T-cell (primary cell): Measurements from ENCODE around the gene EPB41L1. TPM values are rescaled to one million over a fixed set of nuclear protein-coding genes. Genes with fewer than 3 reads are reported as not detected.

Experiments
- ATAC-seq, 4 experiments: fragments of 200-7000 bp in 3 of 4; fragments of 150-1000 bp in 1 of 4; cut with Tn5 transposase; replicated peaks in 1 of 4; 1 replicate in 3 of 4; 2 replicates in 1 of 4; pipeline ENCODE4 v1.10.0; 2021; ENCODE audit warnings: moderate library complexity in 3 of 4, mild to moderate bottlenecking in 2 of 4, moderate number of reproducible peaks in 1 of 4
- CTCF ChIA-PET, 2 donors: fragments of 300-600 bp; sonication (Branson Sonifier 250); formaldehyde crosslinking; loops; one replicate each; lab custom pipeline; 2022; ENCODE audit warnings: antibody characterized with exemption in 2 of 2; lab: Charles Lee
- POLR2A ChIA-PET, 2 donors: fragments of 300-600 bp; sonication (Branson Sonifier 250); formaldehyde crosslinking; loops; one replicate each; lab custom pipeline; 2022; ENCODE audit warnings: antibody characterized with exemption in 2 of 2; lab: Charles Lee
- DNase-seq, 35 experiments: peaks; one replicate each; pipeline versions ENCODE4 v3.0.0 to v3.0.0-alpha.2; 2013 to 2023
- H3K27ac ChIP-seq: one replicate; pipeline ENCODE4 v1.5.1; 2013; ENCODE audit warnings: low read length
- H3K27me3 ChIP-seq, 2 experiments: replicated peaks in 1 of 2; 1 replicate in 1 of 2; 2 replicates in 1 of 2; pipeline versions ENCODE4 v1.6.1 to v1.7.0; 2013; ENCODE audit warnings: low read length in 1 of 2, mixed read lengths in 1 of 2; ENCODE audit not compliant: control insufficient read depth in 2 of 2, insufficient read depth in 2 of 2; ENCODE audit errors: extremely low read depth in 1 of 2
- H3K36me3 ChIP-seq, 2 donors: 1 replicate in 1 of 2; 2 replicates in 1 of 2; pipeline versions ENCODE4 v1.6.1 to v1.7.0; 2013; ENCODE audit warnings: low read length in 1 of 2; ENCODE audit not compliant: control insufficient read depth in 2 of 2, insufficient read depth in 1 of 2; ENCODE audit errors: extremely low read depth in 1 of 2
- H3K4me1 ChIP-seq, 2 experiments: 1 replicate in 1 of 2; 2 replicates in 1 of 2; pipeline versions ENCODE4 v1.6.1 to v1.7.0; 2013; ENCODE audit warnings: low read length in 2 of 2, mixed read lengths in 1 of 2; ENCODE audit not compliant: insufficient read depth in 2 of 2, control insufficient read depth in 1 of 2; ENCODE audit errors: extremely low read depth in 1 of 2
- H3K4me3 ChIP-seq, 2 donors: 1 replicate in 1 of 2; 2 replicates in 1 of 2; pipeline versions ENCODE4 v1.5.1 to v1.7.0; 2013; ENCODE audit warnings: mild to moderate bottlenecking in 2 of 2, low read length in 1 of 2, moderate library complexity in 1 of 2; ENCODE audit not compliant: control insufficient read depth in 1 of 2; ENCODE audit errors: extremely low read depth in 1 of 2
- H3K9me3 ChIP-seq: 2 replicates; pipeline ENCODE4 v1.7.0; 2013
- H3K27ac Mint-ChIP-seq, 2 donors: one replicate each; pipeline ENCODE4 v1.8.0; 2020 to 2021; ENCODE audit warnings: mild to moderate bottlenecking in 2 of 2, mixed read lengths in 2 of 2
- H3K27me3 Mint-ChIP-seq, 2 donors: one replicate each; pipeline ENCODE4 v1.8.0; 2021 to 2022; ENCODE audit warnings: mixed read lengths in 2 of 2
- H3K36me3 Mint-ChIP-seq: one replicate; pipeline ENCODE4 v1.8.0; 2021; ENCODE audit warnings: mixed read lengths
- H3K4me1 Mint-ChIP-seq, 3 donors: one replicate each; pipeline ENCODE4 v1.8.0; 2020 to 2022; ENCODE audit warnings: mixed read lengths in 3 of 3, mild to moderate bottlenecking in 1 of 3
- H3K4me3 Mint-ChIP-seq, 3 donors: one replicate each; pipeline ENCODE4 v1.8.0; 2020 to 2022; ENCODE audit warnings: mild to moderate bottlenecking in 3 of 3, mixed read lengths in 3 of 3, moderate library complexity in 3 of 3
- H3K9me3 Mint-ChIP-seq, 3 donors: one replicate each; pipeline ENCODE4 v1.8.0; 2020 to 2022; ENCODE audit warnings: mixed read lengths in 3 of 3
- WGBS: methylation state at CpG from one replicate; pipeline ENCODE4 v1.1.5; 2013; ENCODE audit warnings: missing lambda C conversion rate; ENCODE audit not compliant: insufficient coverage; 5-methylcytosine and 5-hydroxymethylcytosine counted together
- total RNA-seq, 35 experiments: library from RNA in 6 of 35; stranded (reverse) in 6 of 35; fragments of 120-200 nt in 1 of 35; gene quantifications; one replicate each; pipeline versions ENCODE4 v1.2.1 to v1.2.4 and lab custom pipeline; 2013 to 2026

The EPB41L1 gene
- total RNA-seq, 5 donors from 2014 or later (not counting 1 experiment from before 2014, with no cell fraction given) = 0.19 to 2.0 (median 0.82) TPM

- H3K27ac ChIP-seq = no peak overlapping the region
Observed at GRCh38 chr20:36237477-36237876, 82.9 kb downstream of the EPB41L1 start.

GRCh38 chr20:36238153-36238552 lies 83.6 kb downstream of the EPB41L1 start:
- WGBS = 100% methylated on average over 2 of the region's 3 CpGs
- Histone ChIP-seq H3K4me3 (no peak overlapping the region), H3K4me1 (peaks cover 7 to 32% of the 10 kb centered on the region in 2 experiments), H3K27me3 (no peaks in the 10 kb centered on the region), H3K36me3 (peaks cover 4 to 34% of the 10 kb centered on the region in 2 donors), H3K9me3 (no peaks in the 10 kb centered on the region), H3K27ac (no peak overlapping the region)
- no peaks in the 10 kb centered on the region for H3K9me3 Mint-ChIP-seq
- H3K27ac Mint-ChIP-seq = no peak overlapping the region
- ChIA-PET POLR2A (interaction anchor here in 1 of 2 donors (0.6 kb wide), 1 partner anchor 474 kb away, joined by 3 read pairs; no protein-coding TSS in a partner anchor), CTCF (no interaction called here)
- H3K4me3 Mint-ChIP-seq = peak overlapping the region; percentile 54 to 89 (median 62)
- peaks cover 14% of the 10 kb centered on the region for H3K36me3 Mint-ChIP-seq
- no peaks in the 10 kb centered on the region for H3K27me3 Mint-ChIP-seq
- DNase-seq = no peak
- no peak for ATAC-seq
- peaks cover 39 to 56% (median 52%) of the 10 kb centered on the region in 3 donors for H3K4me1 Mint-ChIP-seq

More at GRCh38 chr20:36237477-36237876, 82.9 kb downstream of the EPB41L1 start:
- CTCF ChIA-PET = no interaction called here
- Histone ChIP-seq H3K9me3 (no peaks in the 10 kb centered on the region), H3K27me3 (no peaks in the 10 kb centered on the region), H3K4me1 (peaks cover 7 to 32% of the 10 kb centered on the region in 2 experiments), H3K36me3 (peaks cover 4 to 29% of the 10 kb centered on the region in 2 donors), H3K4me3 (peak overlapping the region; percentile 85 to 98)
- POLR2A ChIA-PET = no interaction called here
- Mint-ChIP-seq H3K4me1 (peaks cover 39 to 56% (median 52%) of the 10 kb centered on the region in 3 donors), H3K27ac (peak overlapping the region; percentile 90 to 95), H3K4me3 (peak overlapping the region; percentile 89 to 97 (median 95)), H3K9me3 (no peaks in the 10 kb centered on the region), H3K36me3 (peaks cover 14% of the 10 kb centered on the region), H3K27me3 (peaks cover 0 to 6% of the 10 kb centered on the region in 2 donors)
- no peak for ATAC-seq
- WGBS = no CpG with 5 or more reads among the region's 5 CpGs
- DNase-seq = no peak

GRCh38 chr20:36238760-36239159 lies 84.2 kb downstream of the EPB41L1 start:
- ATAC-seq (no peak), DNase-seq (no peak)
- Mint-ChIP-seq H3K4me1 (peaks cover 39 to 60% (median 55%) of the 10 kb centered on the region in 3 donors), H3K9me3 (no peaks in the 10 kb centered on the region), H3K4me3 (peak overlapping the region; percentile 50 to 55 (median 51)), H3K27me3 (no peaks in the 10 kb centered on the region), H3K36me3 (peaks cover 18% of the 10 kb centered on the region), H3K27ac (no peak overlapping the region)
- H3K4me1 ChIP-seq = peaks cover 7 to 32% of the 10 kb centered on the region in 2 experiments
- H3K4me3 ChIP-seq = no peak overlapping the region
- 71% methylated on average over 2 of the region's 3 CpGs for WGBS
- H3K27me3 ChIP-seq = no peaks in the 10 kb centered on the region
- H3K9me3 ChIP-seq = no peaks in the 10 kb centered on the region
- peaks cover 8 to 40% of the 10 kb centered on the region in 2 donors for H3K36me3 ChIP-seq
- POLR2A ChIA-PET = interaction anchor here in 1 of 2 donors (0.6 kb wide), 1 partner anchor 475 kb away, joined by 3 read pairs; no protein-coding TSS in a partner anchor
- no peak overlapping the region for H3K27ac ChIP-seq
- CTCF ChIA-PET = interaction anchor here in 1 of 2 donors (0.7 kb wide), 1 partner anchor 11 kb away, joined by 3 read pairs; no protein-coding TSS in a partner anchor

GRCh38 chr20:36240076-36240475 lies 85.5 kb downstream of the EPB41L1 start:
- 98% methylated on average over 12 of the region's 12 CpGs for WGBS
- POLR2A ChIA-PET = no interaction called here
- CTCF ChIA-PET = no interaction called here
- Histone ChIP-seq H3K27ac (no peak overlapping the region), H3K9me3 (no peaks in the 10 kb centered on the region), H3K4me3 (no peak overlapping the region), H3K36me3 (peaks cover 16 to 53% of the 10 kb centered on the region in 2 donors), H3K27me3 (no peaks in the 10 kb centered on the region), H3K4me1 (peaks cover 7 to 32% of the 10 kb centered on the region in 2 experiments)
- no peaks in the 10 kb centered on the region for H3K27me3 Mint-ChIP-seq
- no peak overlapping the region for H3K4me3 Mint-ChIP-seq
- peaks cover 25% of the 10 kb centered on the region for H3K36me3 Mint-ChIP-seq
- DNase-seq = no peak
- no peak for ATAC-seq
- H3K27ac Mint-ChIP-seq = no peak overlapping the region
- peaks cover 39 to 67% (median 59%) of the 10 kb centered on the region in 3 donors for H3K4me1 Mint-ChIP-seq
- H3K9me3 Mint-ChIP-seq = no peaks in the 10 kb centered on the region

- Histone ChIP-seq H3K27ac (no peak overlapping the region), H3K36me3 (peaks cover 21 to 69% of the 10 kb centered on the region in 2 donors), H3K4me3 (no peak overlapping the region), H3K4me1 (peaks cover 7 to 26% of the 10 kb centered on the region in 2 experiments), H3K27me3 (no peaks in the 10 kb centered on the region), H3K9me3 (no peaks in the 10 kb centered on the region)
- no peak for DNase-seq
- WGBS = no CpG with 5 or more reads among the region's 4 CpGs
- Mint-ChIP-seq H3K9me3 (no peaks in the 10 kb centered on the region), H3K27me3 (no peaks in the 10 kb centered on the region), H3K36me3 (peaks cover 34% of the 10 kb centered on the region), H3K4me3 (no peak overlapping the region), H3K4me1 (peaks cover 36 to 62% (median 53%) of the 10 kb centered on the region in 3 donors), H3K27ac (no peak overlapping the region)
- CTCF ChIA-PET = interaction anchor here (0.6 to 1.0 kb wide), 4 partner anchors 24 to 847 kb away, joined by 4 to 6 read pairs (median 6); no protein-coding TSS in a partner anchor
- POLR2A ChIA-PET = no interaction called here
- ATAC-seq = no peak
Observed at GRCh38 chr20:36241678-36242077, 87.1 kb downstream of the EPB41L1 start.

GRCh38 chr20:36243726-36244125 lies 89.2 kb downstream of the EPB41L1 start:
- Histone ChIP-seq H3K4me3 (no peak overlapping the region), H3K4me1 (peaks cover 0 to 11% of the 10 kb centered on the region in 2 experiments), H3K9me3 (no peaks in the 10 kb centered on the region), H3K36me3 (peaks cover 26 to 86% of the 10 kb centered on the region in 2 donors), H3K27ac (no peak overlapping the region), H3K27me3 (no peaks in the 10 kb centered on the region)
- Mint-ChIP-seq H3K27me3 (no peaks in the 10 kb centered on the region), H3K27ac (no peak overlapping the region), H3K36me3 (peaks cover 52% of the 10 kb centered on the region), H3K4me3 (no peak overlapping the region), H3K4me1 (peaks cover 33 to 57% (median 46%) of the 10 kb centered on the region in 3 donors), H3K9me3 (no peaks in the 10 kb centered on the region)
- CTCF ChIA-PET = interaction anchor here in 1 of 2 donors (0.6 kb wide), 1 partner anchor 401 kb away, joined by 4 read pairs; no protein-coding TSS in a partner anchor
- WGBS = no CpG with 5 or more reads among the region's 1 CpG
- no peak for DNase-seq
- POLR2A ChIA-PET = no interaction called here
- ATAC-seq = no peak
